HG03097 (cell line): ENCODE results near the gene TEX35.
"Not testable (repeated sequence)": the region's sequence is repeated elsewhere in the genome, so short reads cannot be mapped to it uniquely, and the experiment has no call there.

Experiments
- ATAC-seq: cut with Tn5 transposase; IDR thresholded peaks from one replicate; pipeline ENCODE4 v1.9.1; 2021; ENCODE audit not compliant: unreplicated experiment, low FRiP score

Gene TEX35

GRCh38 chr1:178493301-178493741 is 19.6 kb upstream of the TEX35 start:
- ATAC-seq: no peak

- ATAC-seq: no peak
These were observed 18.3 kb upstream of the TEX35 start for GRCh38 chr1:178494569-178494971.

DNA sequence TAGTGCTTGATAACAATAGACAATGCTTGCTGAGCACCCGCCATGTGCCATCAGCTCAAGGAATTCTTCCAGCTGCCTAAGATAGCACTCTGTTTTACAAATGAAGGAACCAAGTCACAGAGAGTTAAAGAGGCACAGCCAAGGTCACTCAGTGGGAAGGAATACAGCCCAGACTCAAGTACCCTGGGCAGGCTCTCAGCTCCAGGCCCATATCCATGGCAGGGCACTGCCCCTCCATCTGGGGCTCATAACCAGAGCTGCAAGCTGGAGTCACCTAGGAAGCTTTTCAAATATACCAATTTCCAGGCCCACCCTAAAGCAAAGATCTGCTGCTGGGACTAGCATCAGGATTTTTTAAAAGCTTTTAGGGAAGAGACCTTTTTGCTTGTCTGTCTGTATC is 17.8 kb upstream of the TEX35 start:
- ATAC-seq: no peak

- ATAC-seq: no peak
These were observed 17.0 kb upstream of the TEX35 start for GRCh38 chr1:178495741-178496409.

DNA sequence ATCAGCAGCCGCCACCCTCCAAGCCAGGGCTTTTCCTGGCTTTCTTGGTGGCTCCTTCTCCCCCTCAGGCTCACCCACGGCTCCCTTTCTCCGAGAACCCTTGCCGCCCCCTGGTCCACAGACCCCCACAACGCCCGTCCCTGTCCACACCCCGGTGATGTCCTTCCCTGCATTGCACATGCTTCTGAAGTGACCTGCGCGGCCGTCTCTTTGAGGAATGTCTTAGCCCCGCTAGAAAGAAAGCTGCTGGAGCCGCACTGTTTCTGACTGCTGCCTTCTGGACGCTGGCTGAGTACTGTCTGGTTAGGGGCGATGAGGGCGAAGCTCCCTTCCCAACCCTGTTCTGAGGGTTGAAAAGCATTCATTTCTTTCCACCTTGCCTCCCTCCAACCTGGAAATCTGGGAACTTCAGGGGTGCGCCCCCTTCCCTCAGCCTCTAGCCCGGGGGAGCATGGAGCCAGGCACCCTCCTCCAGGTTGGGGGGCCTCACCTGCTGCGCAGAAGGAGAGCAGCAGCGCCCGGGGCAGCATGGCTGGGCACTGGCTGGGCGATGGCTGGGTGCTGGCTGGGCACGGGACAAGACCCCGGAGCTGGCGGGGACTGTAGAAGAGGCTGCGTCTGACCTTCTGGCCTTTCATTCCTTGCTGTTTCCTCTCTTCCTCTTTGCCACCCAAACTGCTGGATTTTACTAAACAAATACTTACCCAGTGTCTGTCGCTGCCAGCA is 16.3 kb upstream of the TEX35 start, which contains the start of gene CLEC20A:
Gene CLEC20A (minus strand): TSS at position 555 of the 726 bp plus-strand sequence. CDS start 25 bp downstream, at position 530.
- no peak for ATAC-seq

GRCh38 chr1:178497903-178498478 is 14.9 kb upstream of the TEX35 start:
- no peak for ATAC-seq

DNA sequence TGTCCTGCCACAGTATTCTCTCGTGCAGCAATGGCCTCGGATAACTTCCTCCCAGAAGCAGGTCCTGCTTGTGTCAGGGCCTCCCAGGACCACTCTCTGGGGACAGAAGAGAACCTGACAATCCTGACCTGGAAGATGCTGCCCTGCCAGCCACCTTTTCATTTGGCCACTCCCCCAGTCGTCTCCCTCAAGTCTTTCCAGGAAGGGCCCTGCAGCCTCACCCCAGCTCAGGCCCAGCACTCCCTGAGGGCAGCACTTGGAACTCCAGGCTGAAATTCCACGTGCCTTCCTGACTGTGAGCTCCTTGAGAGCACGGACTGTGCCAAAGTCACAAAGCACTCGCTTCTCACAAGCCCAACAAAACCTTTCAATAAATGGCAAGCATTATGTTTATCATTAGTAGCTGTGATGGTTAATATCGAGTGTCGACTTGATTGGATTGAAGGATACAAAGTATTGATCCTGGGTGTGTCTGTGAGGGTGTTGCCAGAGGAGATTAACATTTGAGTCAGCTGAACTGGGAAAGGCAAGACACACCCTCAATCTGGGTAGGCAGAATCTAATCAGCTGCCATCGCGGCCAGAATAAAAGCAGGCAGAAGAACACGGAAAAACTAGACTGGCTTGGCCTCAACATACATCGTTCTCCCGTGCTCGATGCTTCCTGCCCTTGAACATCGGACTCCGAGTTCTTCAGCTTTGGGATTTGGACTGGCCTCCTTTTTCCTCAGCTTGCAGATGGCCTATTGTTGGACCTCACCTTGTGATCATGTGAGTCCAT is 13.8 kb upstream of the TEX35 start:
- ATAC-seq: no peak

DNA sequence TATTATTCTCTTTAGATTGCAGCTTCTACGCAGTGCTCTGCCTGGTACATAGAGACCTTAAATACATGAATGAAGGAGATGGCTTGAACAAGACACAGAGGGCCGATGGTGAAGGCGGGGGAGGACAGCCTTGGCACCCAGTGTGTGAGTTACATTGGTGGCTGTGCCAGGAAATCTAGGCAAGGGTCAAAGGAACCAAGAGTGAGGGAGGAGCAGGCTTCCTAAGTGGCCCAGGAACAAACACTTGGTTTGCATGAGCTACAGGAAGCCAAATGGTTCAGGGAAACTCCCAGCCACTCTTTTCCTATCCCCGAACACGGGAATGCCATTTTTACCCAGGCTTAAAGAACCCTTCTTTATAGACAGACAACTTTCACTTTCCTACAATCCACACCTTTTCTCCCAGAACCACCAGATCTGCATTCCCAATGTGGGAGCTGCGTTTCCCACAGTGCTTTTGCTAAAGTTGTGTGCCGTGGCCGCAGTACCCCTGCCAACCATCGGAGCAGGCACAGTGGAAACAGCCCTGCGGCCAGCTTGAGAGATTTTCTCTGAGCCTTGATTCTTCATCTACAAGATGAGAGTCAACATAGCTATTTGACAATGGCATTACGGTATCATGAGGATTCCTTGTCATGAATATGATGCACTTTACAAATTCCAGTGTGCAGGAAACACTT is 12.7 kb upstream of the TEX35 start:
- no peak for ATAC-seq

GRCh38 chr1:178500936-178501554 is 11.9 kb upstream of the TEX35 start:
- ATAC-seq: no peak

- no peak for ATAC-seq
These were observed 11.1 kb upstream of the TEX35 start for GRCh38 chr1:178501705-178502329.

- ATAC-seq: no peak
These were observed 10.6 kb upstream of the TEX35 start for GRCh38 chr1:178502330-178502714.

- no peak for ATAC-seq
These were observed 10.1 kb upstream of the TEX35 start for GRCh38 chr1:178502856-178503255.

- not testable (repeated sequence) for ATAC-seq
These were observed 9.6 kb upstream of the TEX35 start for GRCh38 chr1:178503316-178503715.

- ATAC-seq: no peak
These were observed 9.1 kb upstream of the TEX35 start for GRCh38 chr1:178503849-178504248.

DNA sequence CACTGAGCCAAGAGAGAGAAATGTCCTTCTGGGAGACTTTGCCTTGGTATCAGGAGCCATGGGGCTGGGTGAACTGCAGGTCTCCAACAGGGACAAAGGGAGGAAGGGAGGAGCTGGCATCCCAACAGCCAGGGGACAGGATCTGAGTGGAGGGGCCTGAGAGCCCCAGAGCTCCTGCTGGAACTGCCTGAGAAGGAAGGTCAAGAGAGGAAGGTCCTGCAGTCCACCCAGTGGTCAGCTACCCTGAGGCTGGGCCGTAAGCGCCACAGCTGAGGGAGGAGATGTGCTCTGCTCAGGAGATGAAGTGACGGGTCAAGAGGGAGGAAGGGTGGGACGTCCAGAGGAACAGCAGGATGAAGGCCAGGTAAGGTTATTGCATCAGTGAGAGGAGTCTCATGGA is 8.6 kb upstream of the TEX35 start:
- ATAC-seq: no peak

DNA sequence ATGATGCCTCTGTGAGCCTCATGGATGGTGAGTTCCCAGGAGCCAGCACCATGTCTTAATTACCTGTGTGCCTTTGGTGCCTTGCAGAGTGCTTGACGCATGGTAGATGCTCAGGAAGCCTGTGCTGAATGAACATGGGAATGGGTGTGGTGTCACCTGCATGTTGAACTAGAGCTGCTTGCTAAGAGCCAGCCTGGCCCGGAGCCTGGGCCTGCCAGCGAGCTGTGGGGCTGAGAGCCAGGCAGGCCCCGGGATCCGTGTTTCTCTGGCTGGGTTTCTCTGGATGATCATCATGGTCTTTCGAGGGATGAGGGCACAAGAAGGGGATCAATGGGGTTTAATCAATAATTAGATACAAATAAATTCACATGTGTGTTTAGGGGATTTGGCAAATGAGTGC is 6.7 kb upstream of the TEX35 start:
- ATAC-seq: no peak

GRCh38 chr1:178506669-178507068 is 6.2 kb upstream of the TEX35 start:
- no peak for ATAC-seq

- no peak for ATAC-seq
These were observed 3.4 kb upstream of the TEX35 start for GRCh38 chr1:178509414-178510007.

DNA sequence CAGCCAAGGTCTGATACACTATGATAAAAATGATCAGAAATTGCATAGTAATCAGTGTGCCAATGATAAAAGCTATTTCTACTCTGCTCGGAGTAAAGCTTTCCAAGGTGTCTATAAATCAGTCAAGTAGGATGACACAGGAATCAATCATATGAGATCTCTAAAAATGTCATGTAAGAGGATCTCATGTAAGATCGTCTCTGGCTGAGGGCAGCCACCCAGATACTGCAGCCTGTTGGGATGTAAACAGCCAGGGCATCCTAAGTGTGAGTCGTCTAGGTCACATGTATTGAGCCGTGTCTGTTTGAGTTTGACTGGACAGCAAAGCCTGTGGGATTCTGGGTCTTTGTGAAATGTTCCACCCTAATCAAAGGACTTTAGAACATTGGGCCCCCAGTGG is 2.8 kb upstream of the TEX35 start:
- ATAC-seq: no peak
